Neural crest cell (in vitro differentiated cells): ENCODE measurements around the gene MRGPRX3. TPM values are rescaled to one million over a fixed set of nuclear protein-coding genes. Genes with fewer than 3 reads are reported as not detected.
"Not testable (repeated sequence)": the region's sequence is repeated elsewhere in the genome, so short reads cannot be mapped to it uniquely, and the experiment has no call there.

Experiments used
- DNase-seq: peaks from one replicate; pipeline ENCODE4 v3.0.0; 2021; ENCODE audit warnings: low read depth, mixed read lengths, low spot score
- H3K27ac Mint-ChIP-seq: one replicate; pipeline ENCODE4 v1.8.0; 2021; ENCODE audit warnings: mild to moderate bottlenecking, mixed read lengths; ENCODE audit not compliant: unreplicated experiment
- H3K27me3 Mint-ChIP-seq: 2 replicates; pipeline ENCODE4 v1.8.0; 2021; ENCODE audit warnings: low read depth, mild to moderate bottlenecking, mixed read lengths
- H3K36me3 Mint-ChIP-seq: 2 replicates; pipeline ENCODE4 v1.8.0; 2021; ENCODE audit warnings: low read depth, mild to moderate bottlenecking, mixed read lengths
- H3K4me1 Mint-ChIP-seq: 2 replicates; pipeline ENCODE4 v1.8.0; 2021; ENCODE audit warnings: mixed read lengths
- H3K4me3 Mint-ChIP-seq: one replicate; pipeline ENCODE4 v1.8.0; 2021; ENCODE audit warnings: mild to moderate bottlenecking, mixed read lengths
- H3K9me3 Mint-ChIP-seq: 2 replicates; pipeline ENCODE4 v1.8.0; 2021; ENCODE audit warnings: mixed read lengths
- CTCF ChIP-seq: fragments of 200-600 bp; sonication (generic); conservative IDR thresholded peaks from 2 replicates; pipeline ENCODE4 v1.5.0; 2021; ENCODE audit warnings: antibody characterized with exemption, mild to moderate bottlenecking
- total RNA-seq: library from RNA; stranded (reverse); gene quantifications from 2 replicates; pipeline ENCODE4 v1.2.1, GENCODE V29; 2021

The MRGPRX3 gene
- total RNA-seq, 1 donor from 2014 or later, result 0.14 TPM

DNA sequence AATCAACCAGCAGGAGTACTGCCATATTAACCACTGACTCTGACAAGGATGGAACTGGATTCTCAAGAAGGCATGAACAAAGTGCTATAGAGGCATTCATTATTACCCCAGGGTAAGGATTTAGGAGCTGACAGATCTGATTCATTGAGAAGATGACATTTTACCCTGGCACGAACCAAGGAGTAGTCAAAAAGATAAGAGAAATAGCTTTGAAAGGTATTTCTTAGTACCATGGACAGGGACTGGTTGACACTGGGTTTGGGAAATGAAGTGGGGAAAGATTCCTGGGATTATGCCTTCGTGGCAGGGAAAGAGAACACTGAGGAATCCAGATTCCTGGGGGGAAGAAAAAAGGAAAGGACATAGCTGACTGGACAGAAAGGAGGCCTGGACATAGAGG, 21.4 kb upstream of the MRGPRX3 start:
- no peak overlapping the region for H3K27ac Mint-ChIP-seq
- H3K4me1 Mint-ChIP-seq, result peaks cover 11% of the 10 kb centered on the region
- H3K27me3 Mint-ChIP-seq, result peaks cover 49% of the 10 kb centered on the region
- TF ChIP-seq CTCF, result no peak
- DNase-seq, result no peak
- H3K9me3 Mint-ChIP-seq, result no peaks in the 10 kb centered on the region
- H3K36me3 Mint-ChIP-seq, result no peaks in the 10 kb centered on the region
- H3K4me3 Mint-ChIP-seq, result no peak overlapping the region

GRCh38 chr11:18115360-18116127, 16.8 kb upstream of the MRGPRX3 start:
- TF ChIP-seq CTCF, result peak; percentile 88
- Mint-ChIP-seq H3K27ac (no peak overlapping the region), H3K4me1 (peaks cover 38% of the 10 kb centered on the region), H3K9me3 (peaks cover 2% of the 10 kb centered on the region), H3K36me3 (peaks cover 3% of the 10 kb centered on the region), H3K27me3 (peaks cover 45% of the 10 kb centered on the region), H3K4me3 (peak overlapping the region; percentile 10)
- peak; percentile 64 for DNase-seq

DNA sequence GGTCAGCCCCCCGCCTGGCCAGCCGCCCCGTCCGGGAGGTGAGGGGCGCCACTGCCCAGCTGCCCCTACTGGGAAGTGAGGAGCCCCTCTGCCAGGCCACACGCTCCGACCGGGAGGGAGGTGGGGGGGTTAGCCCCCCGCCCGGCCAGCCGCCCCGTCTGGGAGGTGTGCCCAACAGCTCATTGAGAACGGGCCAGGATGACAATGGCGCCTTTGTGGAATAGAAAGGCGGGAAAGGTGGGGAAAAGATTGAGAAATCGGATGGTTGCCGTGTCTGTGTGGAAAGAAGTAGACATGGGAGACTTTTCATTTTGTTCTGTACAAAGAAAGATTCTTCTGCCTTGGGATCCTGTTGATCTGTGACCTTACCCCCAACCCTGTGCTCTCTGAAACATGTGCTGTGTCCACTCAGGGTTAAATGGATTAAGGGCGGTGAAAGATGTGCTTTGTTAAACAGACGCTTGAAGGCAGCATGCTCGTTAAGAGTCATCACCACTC, 11.0 kb upstream of the MRGPRX3 start:
- H3K9me3 Mint-ChIP-seq, H3K27me3 Mint-ChIP-seq, DNase-seq: not testable (repeated sequence)
- Mint-ChIP-seq H3K36me3 (peaks cover 13% of the 10 kb centered on the region), H3K4me1 (peaks cover 31% of the 10 kb centered on the region), H3K4me3 (peak overlapping the region; percentile 38), H3K27ac (peak overlapping the region; percentile 57)

- not testable (repeated sequence) for DNase-seq, H3K36me3 Mint-ChIP-seq, H3K4me1 Mint-ChIP-seq, H3K9me3 Mint-ChIP-seq, H3K27ac Mint-ChIP-seq, H3K4me3 Mint-ChIP-seq
- H3K27me3 Mint-ChIP-seq, result peaks cover 20% of the 10 kb centered on the region
Measured at GRCh38 chr11:18131115-18131514, 1.3 kb upstream of the MRGPRX3 start.

GRCh38 chr11:18135308-18135707, 2.9 kb downstream of the MRGPRX3 start:
- TF ChIP-seq CTCF, result no peak
- peaks cover 24% of the 10 kb centered on the region for H3K27me3 Mint-ChIP-seq
- no peak for DNase-seq
- no peaks in the 10 kb centered on the region for H3K36me3 Mint-ChIP-seq
- no peaks in the 10 kb centered on the region for H3K4me1 Mint-ChIP-seq
- no peak overlapping the region for H3K27ac Mint-ChIP-seq
- H3K4me3 Mint-ChIP-seq, result no peak overlapping the region
- peaks cover 3% of the 10 kb centered on the region for H3K9me3 Mint-ChIP-seq

DNA sequence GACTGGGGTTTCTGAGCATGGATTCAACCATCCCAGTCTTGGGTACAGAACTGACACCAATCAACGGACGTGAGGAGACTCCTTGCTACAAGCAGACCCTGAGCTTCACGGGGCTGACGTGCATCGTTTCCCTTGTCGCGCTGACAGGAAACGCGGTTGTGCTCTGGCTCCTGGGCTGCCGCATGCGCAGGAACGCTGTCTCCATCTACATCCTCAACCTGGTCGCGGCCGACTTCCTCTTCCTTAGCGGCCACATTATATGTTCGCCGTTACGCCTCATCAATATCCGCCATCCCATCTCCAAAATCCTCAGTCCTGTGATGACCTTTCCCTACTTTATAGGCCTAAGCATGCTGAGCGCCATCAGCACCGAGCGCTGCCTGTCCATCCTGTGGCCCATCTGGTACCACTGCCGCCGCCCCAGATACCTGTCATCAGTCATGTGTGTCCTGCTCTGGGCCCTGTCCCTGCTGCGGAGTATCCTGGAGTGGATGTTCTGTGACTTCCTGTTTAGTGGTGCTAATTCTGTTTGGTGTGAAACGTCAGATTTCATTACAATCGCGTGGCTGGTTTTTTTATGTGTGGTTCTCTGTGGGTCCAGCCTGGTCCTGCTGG, 4.9 kb downstream of the MRGPRX3 start:
- Mint-ChIP-seq H3K36me3 (no peaks in the 10 kb centered on the region), H3K4me1 (no peaks in the 10 kb centered on the region), H3K4me3 (no peak overlapping the region), H3K27ac (no peak overlapping the region), H3K27me3 (peaks cover 27% of the 10 kb centered on the region), H3K9me3 (no peaks in the 10 kb centered on the region)
- DNase-seq, result no peak
- TF ChIP-seq CTCF, result no peak
